Kidney epithelial cell (primary cell): Measurements from ENCODE around the gene MYPOP. TPM values are rescaled to one million over a fixed set of nuclear protein-coding genes. Genes with fewer than 3 reads are reported as not detected.

Source experiments
- DNase-seq: peaks from one replicate; pipeline ENCODE4 v3.0.0-alpha.2; 2010; ENCODE audit warnings: low read depth
- H3K27me3 ChIP-seq: 2 replicates; pipeline ENCODE4 v1.6.0; 2011; ENCODE audit warnings: low read length; ENCODE audit not compliant: control insufficient read depth, insufficient read depth
- H3K36me3 ChIP-seq: 2 replicates; pipeline ENCODE4 v1.5.1; 2011; ENCODE audit warnings: low read length; ENCODE audit not compliant: control insufficient read depth, insufficient read depth
- H3K4me3 ChIP-seq: 2 replicates; pipeline ENCODE4 v1.5.1; 2011; ENCODE audit warnings: low read depth, mild to moderate bottlenecking, control low read depth, low read length
- total RNA-seq: library from RNA; depleted of rRNA; stranded (reverse); fragments of >200 nt; gene quantifications from 2 replicates; pipeline ENCODE4 v1.2.3, GENCODE V29; 2015
- TF ChIP-seq, protein P1 (sequence below): IDR thresholded peaks from 2 replicates; pipeline ENCODE4 v1.5.1; 2011; ENCODE audit warnings: mild to moderate bottlenecking, moderate library complexity, low read length, control low read depth, inconsistent platforms; ENCODE audit not compliant: insufficient read depth, poor library complexity, severe bottlenecking

MYPOP gene
- total RNA-seq, 1 donor from 2014 or later, result 3.0 TPM

DNA sequence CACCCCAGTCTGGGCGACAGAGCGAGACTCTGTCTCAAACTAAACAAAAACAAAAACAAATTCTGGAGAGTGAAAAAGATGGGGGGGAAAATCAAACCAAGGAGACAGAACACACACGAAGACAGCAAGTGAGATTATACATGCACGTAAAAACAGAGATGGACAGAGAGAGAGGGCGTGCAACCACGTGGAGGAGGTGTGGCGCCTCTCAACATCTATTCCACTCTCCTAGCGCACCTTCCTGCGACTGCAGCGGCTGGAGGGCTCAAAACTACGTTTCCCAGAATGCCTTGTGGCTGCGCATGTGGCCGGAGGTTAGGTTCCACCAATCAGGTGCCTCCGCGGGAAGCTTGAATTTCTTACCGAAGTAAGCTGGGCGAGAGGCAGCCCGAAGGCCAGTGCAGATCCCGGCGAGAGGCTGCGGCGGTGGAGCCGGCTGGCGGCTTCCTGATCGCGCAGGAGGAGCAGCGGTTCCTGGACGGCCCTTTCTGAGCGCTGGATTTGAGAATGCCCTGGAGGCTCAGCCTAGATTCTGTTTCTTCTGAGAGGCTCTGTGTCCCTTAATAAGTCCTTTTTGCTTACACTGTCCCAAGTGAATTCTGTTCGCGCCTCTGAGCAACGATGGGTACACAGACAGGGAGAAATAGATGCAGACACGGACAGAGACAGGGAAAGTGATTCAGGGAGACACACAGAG lies 25.3 kb upstream of the MYPOP start:
- DNase-seq, result peak; percentile 67
- H3K4me3 ChIP-seq, result no peak overlapping the region
- TF ChIP-seq, protein P1, sequence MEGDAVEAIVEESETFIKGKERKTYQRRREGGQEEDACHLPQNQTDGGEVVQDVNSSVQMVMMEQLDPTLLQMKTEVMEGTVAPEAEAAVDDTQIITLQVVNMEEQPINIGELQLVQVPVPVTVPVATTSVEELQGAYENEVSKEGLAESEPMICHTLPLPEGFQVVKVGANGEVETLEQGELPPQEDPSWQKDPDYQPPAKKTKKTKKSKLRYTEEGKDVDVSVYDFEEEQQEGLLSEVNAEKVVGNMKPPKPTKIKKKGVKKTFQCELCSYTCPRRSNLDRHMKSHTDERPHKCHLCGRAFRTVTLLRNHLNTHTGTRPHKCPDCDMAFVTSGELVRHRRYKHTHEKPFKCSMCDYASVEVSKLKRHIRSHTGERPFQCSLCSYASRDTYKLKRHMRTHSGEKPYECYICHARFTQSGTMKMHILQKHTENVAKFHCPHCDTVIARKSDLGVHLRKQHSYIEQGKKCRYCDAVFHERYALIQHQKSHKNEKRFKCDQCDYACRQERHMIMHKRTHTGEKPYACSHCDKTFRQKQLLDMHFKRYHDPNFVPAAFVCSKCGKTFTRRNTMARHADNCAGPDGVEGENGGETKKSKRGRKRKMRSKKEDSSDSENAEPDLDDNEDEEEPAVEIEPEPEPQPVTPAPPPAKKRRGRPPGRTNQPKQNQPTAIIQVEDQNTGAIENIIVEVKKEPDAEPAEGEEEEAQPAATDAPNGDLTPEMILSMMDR, result no peak
- H3K27me3 ChIP-seq, result no peaks in the 10 kb centered on the region
- no peaks in the 10 kb centered on the region for H3K36me3 ChIP-seq

DNA sequence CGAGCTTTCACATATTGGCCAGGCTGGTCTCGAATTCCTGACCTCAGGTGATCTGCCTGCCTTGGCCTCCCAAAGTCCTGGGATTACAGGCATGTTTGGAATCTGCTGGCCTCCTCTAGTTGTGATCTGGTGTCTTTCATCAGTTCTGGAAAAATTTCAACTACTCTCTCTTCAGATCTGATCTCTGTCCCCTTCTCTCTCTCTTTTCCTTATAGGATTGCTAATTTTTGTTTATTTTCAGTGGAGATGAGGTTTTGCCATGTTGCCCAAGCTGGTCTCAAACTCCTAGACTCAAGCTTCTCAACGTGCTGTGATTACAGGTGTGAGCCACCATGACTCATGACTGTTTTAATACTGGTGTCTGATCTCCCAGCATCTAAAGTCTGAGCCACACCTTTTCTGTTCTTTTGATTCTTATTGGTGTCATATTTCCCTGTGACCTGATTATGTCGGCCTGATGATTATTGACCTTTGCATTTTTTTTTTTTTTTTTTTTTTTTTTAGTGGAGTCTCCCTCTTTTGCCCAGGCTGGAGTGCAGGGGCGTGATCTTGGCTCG lies 22.6 kb upstream of the MYPOP start:
- no peaks in the 10 kb centered on the region for H3K36me3 ChIP-seq
- H3K27me3 ChIP-seq, result peaks cover 8% of the 10 kb centered on the region
- no peak for DNase-seq
- H3K4me3 ChIP-seq, result no peak overlapping the region
- TF ChIP-seq, protein P1, result no peak

DNA sequence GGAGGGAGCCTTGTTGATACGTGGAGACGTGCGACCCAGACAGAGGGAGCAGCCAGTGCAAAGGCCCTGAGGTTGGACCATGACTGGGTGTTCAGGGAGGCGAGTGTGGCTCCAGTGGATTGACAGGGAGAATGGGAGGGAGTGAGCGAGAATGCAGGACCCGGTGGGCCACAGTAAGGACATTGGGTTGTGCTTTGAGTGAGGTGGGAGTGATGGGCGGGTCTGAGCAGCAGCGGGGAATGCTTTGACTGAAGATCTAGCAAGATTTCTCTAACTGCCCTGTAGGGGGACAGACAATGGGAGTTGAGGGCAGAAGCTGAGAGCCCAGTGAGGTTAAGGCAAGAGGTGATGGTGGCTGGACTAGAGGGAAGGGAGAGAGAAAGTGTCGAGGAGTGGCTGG lies 19.9 kb upstream of the MYPOP start:
- Histone ChIP-seq H3K27me3 (peaks cover 13% of the 10 kb centered on the region), H3K36me3 (no peaks in the 10 kb centered on the region), H3K4me3 (no peak overlapping the region)
- no peak for DNase-seq
- TF ChIP-seq, protein P1, result peak; percentile 28

DNA sequence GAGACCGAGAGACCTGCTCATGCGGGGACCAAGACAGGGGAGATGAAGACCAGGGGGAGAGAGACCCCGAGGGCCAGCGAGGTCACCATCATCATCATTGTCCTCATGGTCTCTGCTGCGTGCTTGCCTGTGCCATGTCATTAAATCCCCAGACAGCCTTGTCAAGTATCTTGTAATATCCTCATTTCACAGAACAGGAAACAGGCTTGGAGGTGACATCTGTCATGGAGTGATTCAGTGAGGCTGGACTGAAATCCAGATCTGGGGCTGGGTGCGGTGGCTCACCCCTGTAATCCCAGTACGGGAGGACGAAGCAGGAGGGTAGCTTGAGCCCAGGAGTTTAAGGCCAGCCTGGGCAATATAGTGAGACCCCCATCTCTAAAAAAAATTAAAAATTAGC lies 18.0 kb upstream of the MYPOP start:
- TF ChIP-seq, protein P1, result no peak
- Histone ChIP-seq H3K27me3 (peaks cover 13% of the 10 kb centered on the region), H3K4me3 (no peak overlapping the region), H3K36me3 (no peaks in the 10 kb centered on the region)
- DNase-seq, result no peak

DNA sequence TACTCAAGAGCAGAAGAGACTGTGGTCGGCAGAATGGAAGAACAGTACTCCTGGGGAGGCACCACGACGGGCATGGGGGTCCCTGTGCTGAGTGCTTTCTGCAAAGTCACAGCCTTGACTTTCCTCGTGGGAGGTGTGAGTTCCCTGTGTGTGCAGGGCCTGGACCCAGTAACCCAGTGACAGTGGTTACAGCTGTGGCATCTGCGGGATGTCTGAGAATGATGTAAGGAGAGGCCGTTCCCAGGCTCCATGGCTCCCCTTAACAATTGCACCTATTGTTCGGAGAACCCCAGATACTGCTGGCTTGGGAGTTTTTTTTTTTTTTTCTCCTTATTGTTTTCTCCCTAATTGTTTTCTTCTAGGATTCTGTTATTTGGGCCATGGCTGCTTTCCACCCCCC lies 17.3 kb upstream of the MYPOP start:
- Histone ChIP-seq H3K36me3 (no peaks in the 10 kb centered on the region), H3K4me3 (no peak overlapping the region), H3K27me3 (peaks cover 13% of the 10 kb centered on the region)
- TF ChIP-seq, protein P1, result no peak
- DNase-seq, result no peak

DNA sequence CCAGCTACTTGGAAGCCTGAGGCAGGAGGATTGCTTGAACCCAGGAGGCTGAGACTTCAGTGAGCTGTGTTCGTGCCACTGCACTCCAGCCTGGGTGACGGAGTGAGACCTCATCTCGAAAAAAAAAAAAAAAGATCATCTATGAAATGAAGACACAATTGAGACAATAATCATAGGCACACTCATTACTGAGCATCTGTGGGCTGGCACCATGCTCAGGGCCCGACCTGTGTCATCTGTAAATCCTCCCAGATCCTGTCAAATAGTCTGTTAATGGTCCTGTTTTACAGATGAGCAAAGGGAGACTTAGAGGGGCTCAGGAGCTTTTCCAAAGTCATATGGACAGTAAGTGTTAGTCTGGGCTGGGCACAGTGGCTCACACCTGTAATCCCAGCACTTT lies 16.3 kb upstream of the MYPOP start:
- peaks cover 15% of the 10 kb centered on the region for H3K27me3 ChIP-seq

More for the DNA sequence above, 16.3 kb upstream of the MYPOP start:
- TF ChIP-seq, protein P1, result no peak
- H3K4me3 ChIP-seq, result no peak overlapping the region
- H3K36me3 ChIP-seq, result no peaks in the 10 kb centered on the region
- no peak for DNase-seq
